Raji (cell line): ENCODE results near the gene SLC22A3.

Experiments used
- POLR2A ChIP-seq: IDR thresholded peaks from 2 replicates; pipeline ENCODE4 v1.6.1; 2011; ENCODE audit warnings: low read depth, low read length, control low read depth; ENCODE audit not compliant: insufficient read depth

Gene SLC22A3

DNA sequence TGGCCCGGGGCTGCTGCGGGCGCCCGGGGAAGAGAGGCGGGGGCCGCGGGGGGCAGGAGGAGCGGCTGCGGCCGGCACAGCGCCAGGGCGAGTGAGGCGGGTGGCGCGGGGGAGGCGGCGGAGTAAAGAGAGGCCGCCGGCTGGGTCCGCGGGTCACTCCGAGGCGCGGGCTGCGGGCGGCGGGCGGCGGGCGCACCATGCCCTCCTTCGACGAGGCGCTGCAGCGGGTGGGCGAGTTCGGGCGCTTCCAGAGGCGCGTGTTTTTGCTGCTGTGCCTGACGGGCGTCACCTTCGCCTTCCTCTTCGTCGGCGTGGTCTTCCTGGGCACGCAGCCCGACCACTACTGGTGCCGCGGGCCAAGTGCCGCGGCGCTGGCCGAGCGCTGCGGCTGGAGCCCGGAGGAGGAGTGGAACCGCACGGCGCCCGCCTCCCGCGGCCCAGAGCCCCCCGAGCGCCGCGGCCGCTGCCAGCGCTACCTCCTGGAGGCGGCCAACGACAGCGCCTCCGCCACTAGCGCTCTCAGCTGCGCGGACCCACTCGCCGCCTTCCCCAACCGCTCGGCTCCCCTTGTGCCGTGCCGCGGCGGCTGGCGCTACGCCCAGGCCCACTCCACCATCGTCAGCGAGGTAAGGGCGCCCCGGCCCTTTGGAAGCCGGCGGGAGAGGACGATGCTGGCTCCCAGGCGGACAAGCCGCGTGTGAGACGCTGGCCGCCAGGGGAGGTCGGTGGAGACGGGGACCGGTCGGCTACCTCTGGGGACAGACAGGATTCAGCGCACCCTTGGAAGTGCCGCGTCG is at the start of gene SLC22A3:
Gene SLC22A3, plus strand, starts transcription at position 156 of the 797 bp plus-strand sequence. Its CDS starts 42 bp downstream, at position 198.
- no peak for TF ChIP-seq POLR2A

GRCh38 chr6:160299559-160299958 is 48.6 kb upstream of the SLC22A3 start:
- no peak for TF ChIP-seq POLR2A

DNA sequence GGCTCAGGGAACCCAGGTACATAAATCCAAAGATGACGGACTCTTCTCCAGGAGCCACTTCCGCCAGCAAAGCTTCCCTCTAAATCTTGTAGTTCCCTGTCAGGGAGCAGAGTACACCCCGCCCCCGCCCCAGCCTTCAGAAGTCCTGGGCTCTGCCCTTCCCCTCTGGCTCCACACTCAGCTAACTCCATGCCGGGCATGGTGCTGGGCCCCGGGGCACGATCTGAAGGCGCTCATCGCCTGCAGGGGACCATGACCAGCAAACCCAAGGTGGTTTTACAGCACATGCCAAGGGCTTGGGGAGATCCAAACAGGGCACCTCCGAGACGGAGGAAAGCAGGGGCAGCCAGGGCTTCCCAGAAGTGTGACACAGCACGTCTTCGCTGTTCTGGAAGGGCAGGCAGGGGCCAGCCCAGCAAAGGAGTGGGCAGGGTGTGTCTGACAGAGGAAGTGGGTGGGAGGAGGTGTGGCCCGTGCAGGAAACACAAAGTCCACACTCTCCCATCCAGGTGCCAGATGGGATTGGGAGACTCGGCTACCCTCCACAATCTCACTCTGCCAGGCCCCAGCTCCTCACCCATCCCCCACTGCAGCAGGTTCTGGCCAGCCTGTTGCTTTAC is 48.0 kb upstream of the SLC22A3 start:
- TF ChIP-seq POLR2A = no peak

- no peak for TF ChIP-seq POLR2A
Observed at GRCh38 chr6:160301339-160301738, 46.8 kb upstream of the SLC22A3 start.

- TF ChIP-seq POLR2A = no peak
Observed at GRCh38 chr6:160303806-160304205, 44.4 kb upstream of the SLC22A3 start.

GRCh38 chr6:160305926-160306713 is 42.1 kb upstream of the SLC22A3 start:
- no peak for TF ChIP-seq POLR2A

DNA sequence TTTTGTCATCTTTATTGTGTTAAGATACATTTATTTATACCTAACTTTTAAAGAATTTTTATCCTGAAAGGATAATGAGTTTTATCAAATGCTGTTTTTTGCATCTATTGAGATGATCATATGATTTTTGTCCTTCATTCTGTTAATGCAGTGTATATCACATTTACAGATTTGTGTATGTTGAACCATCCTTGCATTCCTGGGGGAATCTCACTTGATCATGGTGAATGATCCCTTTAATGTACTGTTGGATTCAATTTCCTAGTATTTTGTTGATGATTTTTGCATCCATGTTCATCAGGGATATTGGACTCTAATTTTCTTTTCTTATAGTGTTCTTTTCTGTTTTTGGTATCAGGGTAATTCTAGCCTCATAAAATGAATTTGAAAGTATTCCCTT is 38.5 kb upstream of the SLC22A3 start:
- no peak for TF ChIP-seq POLR2A

- no peak for TF ChIP-seq POLR2A
Observed at GRCh38 chr6:160312900-160313299, 35.3 kb upstream of the SLC22A3 start.

GRCh38 chr6:160315310-160315709 is 32.9 kb upstream of the SLC22A3 start:
- TF ChIP-seq POLR2A = no peak

DNA sequence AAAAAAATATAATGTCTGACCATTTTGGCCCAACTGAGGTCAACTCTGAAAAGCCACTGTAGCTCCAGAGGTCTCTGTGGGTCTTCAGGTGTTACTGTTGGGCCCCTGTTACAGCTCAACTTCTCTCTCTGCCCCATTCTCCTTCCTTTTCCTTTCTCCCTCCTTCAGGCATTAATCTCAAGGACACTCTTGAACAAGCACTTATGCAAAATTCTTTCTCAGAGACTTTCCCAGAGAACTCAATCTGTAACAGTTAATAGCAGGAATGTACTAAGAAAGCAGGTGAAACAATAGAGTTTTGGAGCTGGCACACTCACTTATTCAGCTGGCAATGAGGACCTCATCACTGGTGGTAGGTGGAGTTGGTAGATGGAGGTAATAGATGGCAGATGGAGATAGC is 31.9 kb upstream of the SLC22A3 start:
- TF ChIP-seq POLR2A = no peak

DNA sequence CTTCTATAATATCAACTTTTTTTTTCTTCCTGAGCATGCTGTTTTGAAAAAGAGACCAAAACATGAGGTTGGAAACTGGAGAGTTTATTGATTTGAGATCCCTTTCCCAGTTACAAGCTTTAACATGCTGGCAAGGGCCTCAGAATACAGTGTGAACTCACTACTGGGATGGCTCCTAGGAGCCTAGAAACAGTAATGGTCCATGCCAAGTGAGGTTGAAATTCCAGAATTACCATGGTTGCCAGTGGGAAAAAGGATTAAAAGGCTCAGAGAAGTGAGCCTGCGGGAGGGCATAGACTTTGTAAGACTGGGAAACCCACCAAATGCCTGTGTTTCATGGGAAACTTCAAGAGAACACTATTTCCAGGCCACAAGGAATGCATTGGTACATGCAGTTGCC is 28.9 kb upstream of the SLC22A3 start:
- no peak for TF ChIP-seq POLR2A

- TF ChIP-seq POLR2A = no peak
Observed at GRCh38 chr6:160321729-160322505, 26.3 kb upstream of the SLC22A3 start.

- no peak for TF ChIP-seq POLR2A
Observed at GRCh38 chr6:160327981-160328380, 20.2 kb upstream of the SLC22A3 start.

- no peak for TF ChIP-seq POLR2A
Observed at GRCh38 chr6:160328447-160328846, 19.7 kb upstream of the SLC22A3 start.

- TF ChIP-seq POLR2A = no peak
Observed at GRCh38 chr6:160329188-160329587, 19.0 kb upstream of the SLC22A3 start.
